Measurements from ENCODE around the gene SLC16A12. TPM values are rescaled to one million over a fixed set of nuclear protein-coding genes. Genes with fewer than 3 reads are reported as not detected.

SLC16A12 gene
- total RNA-seq, 2 experiments from 2014 or later: not detected

DNA sequence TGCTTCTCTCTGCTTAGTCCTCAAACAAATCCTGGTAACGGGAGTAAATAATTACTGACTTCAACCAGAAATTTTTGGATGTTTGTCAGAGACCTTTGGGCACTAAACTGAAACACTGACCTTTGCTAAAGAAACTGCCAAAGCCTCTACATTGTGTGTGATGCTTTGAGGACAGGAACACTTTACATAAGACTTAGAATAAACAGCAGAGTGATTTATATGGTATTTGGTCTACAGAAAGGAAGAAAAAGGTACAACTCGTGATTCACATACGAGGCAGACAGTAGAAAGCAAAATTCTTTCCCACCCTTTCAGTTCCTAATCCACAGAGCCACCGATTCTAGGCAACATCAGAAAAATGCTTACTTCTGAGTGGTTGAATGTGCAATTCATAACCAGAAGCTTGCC is 59.8 kb downstream of the SLC16A12 start:
- ChIA-PET CTCF (no interaction called here), POLR2A (no interaction called here)
- intact Hi-C loops (cut with micrococcal nuclease): no loop called here
- Mint-ChIP-seq H3K36me3 (ENCODE audit: low read depth) (no peaks in the 10 kb centered on the region), H3K27me3 (peaks cover 6% of the 10 kb centered on the region), H3K4me3 (no peak overlapping the region), H3K27ac (no peak overlapping the region), H3K4me1 (ENCODE audit: low read depth) (no peaks in the 10 kb centered on the region), H3K9me3 (no peaks in the 10 kb centered on the region)
- DNase-seq: no peak
- TF ChIP-seq, protein P1, sequence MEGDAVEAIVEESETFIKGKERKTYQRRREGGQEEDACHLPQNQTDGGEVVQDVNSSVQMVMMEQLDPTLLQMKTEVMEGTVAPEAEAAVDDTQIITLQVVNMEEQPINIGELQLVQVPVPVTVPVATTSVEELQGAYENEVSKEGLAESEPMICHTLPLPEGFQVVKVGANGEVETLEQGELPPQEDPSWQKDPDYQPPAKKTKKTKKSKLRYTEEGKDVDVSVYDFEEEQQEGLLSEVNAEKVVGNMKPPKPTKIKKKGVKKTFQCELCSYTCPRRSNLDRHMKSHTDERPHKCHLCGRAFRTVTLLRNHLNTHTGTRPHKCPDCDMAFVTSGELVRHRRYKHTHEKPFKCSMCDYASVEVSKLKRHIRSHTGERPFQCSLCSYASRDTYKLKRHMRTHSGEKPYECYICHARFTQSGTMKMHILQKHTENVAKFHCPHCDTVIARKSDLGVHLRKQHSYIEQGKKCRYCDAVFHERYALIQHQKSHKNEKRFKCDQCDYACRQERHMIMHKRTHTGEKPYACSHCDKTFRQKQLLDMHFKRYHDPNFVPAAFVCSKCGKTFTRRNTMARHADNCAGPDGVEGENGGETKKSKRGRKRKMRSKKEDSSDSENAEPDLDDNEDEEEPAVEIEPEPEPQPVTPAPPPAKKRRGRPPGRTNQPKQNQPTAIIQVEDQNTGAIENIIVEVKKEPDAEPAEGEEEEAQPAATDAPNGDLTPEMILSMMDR (IDR thresholded peaks at IDR 0.05): no peak
- ATAC-seq: no peak

DNA sequence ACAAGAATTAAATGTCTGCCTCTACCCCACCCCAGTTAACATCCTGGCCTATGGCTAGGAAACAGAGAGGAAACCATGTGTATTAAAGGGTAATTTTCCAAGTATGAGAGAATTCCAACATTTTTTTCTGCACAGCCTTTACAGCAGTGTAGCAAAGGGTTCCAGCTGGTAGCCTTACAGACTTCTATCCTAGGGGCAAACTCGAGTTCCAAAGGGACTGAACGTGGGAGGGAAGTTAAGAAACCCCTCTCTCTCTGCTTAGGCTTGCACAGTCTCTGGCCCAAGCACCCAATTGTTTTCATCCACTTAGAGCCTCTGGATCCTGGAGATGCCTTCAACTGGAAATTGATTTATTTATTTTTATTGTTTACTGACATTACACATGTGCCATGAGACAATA is 60.3 kb downstream of the SLC16A12 start:
- H3K27me3 Mint-ChIP-seq: peaks cover 6% of the 10 kb centered on the region
- no peak for DNase-seq
- no peaks in the 10 kb centered on the region for H3K9me3 Mint-ChIP-seq
- TF ChIP-seq, protein P1 (IDR thresholded peaks at IDR 0.05): no peak
- intact Hi-C loops (cut with micrococcal nuclease): no loop called here
- no peak overlapping the region for H3K4me3 Mint-ChIP-seq
- ChIA-PET POLR2A (no interaction called here), CTCF (no interaction called here)
- no peak for ATAC-seq
- no peak overlapping the region for H3K27ac Mint-ChIP-seq
- H3K36me3 Mint-ChIP-seq (ENCODE audit: low read depth): no peaks in the 10 kb centered on the region
- no peaks in the 10 kb centered on the region for H3K4me1 Mint-ChIP-seq (ENCODE audit: low read depth)

DNA sequence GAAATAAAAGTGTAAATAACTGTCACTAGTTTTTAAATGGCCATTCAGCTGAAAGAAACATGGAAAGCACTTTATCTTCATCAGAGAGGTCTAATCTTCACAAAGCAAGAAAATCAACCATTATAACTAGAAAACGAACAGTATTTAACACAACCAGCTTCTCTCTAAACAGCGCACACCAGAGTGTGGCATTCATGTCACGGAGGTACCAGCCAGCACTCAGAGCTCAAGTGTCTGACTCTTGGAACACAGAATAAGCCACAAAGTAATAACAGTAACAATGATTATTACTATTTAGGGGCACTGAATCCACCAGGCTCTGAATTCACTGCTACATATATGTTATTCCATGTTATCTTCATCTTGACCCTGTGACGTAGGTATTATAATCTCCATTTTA is 60.9 kb downstream of the SLC16A12 start:
- ChIA-PET CTCF (no interaction called here), POLR2A (no interaction called here)
- Mint-ChIP-seq H3K36me3 (ENCODE audit: low read depth) (no peaks in the 10 kb centered on the region), H3K4me1 (ENCODE audit: low read depth) (no peaks in the 10 kb centered on the region), H3K4me3 (no peak overlapping the region), H3K27me3 (peaks cover 6% of the 10 kb centered on the region), H3K27ac (no peak overlapping the region), H3K9me3 (no peaks in the 10 kb centered on the region)
- TF ChIP-seq, protein P1 (IDR thresholded peaks at IDR 0.05): no peak
- intact Hi-C loops (cut with micrococcal nuclease): no loop called here
- DNase-seq (no peak), ATAC-seq (no peak)

DNA sequence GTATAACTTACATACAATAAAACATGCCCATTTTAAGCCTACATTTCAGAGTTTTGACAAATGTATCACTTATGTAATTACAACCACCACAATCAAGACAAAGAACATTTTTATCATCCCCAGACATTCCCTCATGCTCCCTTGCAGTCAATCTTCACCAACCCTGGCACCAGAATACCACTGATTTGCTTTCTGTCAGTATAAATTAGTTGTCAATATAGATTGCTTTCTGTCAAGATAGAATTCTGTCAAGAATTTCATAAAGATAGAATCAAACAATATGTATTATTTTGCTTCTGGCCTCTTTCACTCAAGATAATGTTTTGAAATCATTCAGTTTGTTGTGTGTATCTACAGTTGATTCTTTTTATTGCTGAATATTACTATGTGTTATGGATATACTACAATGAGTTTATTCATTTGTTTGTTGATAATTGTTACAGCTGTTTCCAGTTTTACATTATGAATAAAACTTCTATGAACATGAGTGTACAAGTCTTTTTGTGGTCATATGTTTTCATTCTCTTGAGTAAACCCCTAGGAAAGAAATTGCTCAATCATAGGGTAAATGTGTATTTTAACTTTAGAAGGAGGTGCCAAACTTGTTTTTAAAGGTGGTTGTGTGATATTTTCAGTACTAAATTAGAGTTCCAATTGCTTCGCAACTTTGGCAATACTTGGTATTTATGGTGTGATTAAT is 64.1 kb downstream of the SLC16A12 start:
- no peaks in the 10 kb centered on the region for H3K36me3 Mint-ChIP-seq (ENCODE audit: low read depth)
- no peaks in the 10 kb centered on the region for H3K4me1 Mint-ChIP-seq (ENCODE audit: low read depth)
- intact Hi-C loops (cut with micrococcal nuclease): no loop called here
- H3K9me3 Mint-ChIP-seq: no peaks in the 10 kb centered on the region
- TF ChIP-seq, protein P1 (IDR thresholded peaks at IDR 0.05): no peak
- CTCF ChIA-PET: no interaction called here
- H3K27ac Mint-ChIP-seq: no peak overlapping the region
- peaks cover 2% of the 10 kb centered on the region for H3K27me3 Mint-ChIP-seq
- no peak overlapping the region for H3K4me3 Mint-ChIP-seq
- POLR2A ChIA-PET: no interaction called here
- DNase-seq (no peak), ATAC-seq (no peak)

DNA sequence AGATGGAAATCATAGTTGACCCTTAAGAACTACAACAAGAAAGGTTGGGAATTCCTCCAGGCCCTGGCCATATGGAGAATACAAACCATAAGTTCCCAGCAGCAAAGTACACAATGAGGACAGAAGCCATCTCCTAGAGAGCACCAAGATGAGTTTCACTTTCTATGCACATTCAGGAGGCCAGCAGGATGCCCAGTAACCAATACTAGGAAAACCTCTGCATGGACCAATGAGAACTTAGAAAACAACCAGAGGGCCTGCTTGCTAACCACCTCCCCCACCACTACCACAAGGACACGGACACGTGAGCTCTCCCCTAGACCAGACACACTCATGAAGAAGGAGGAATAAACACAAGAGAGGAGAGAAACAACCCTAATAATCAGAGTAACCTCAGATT is 64.8 kb downstream of the SLC16A12 start:
- Mint-ChIP-seq H3K27me3 (peaks cover 2% of the 10 kb centered on the region), H3K27ac (no peak overlapping the region)
- ATAC-seq: no peak

More for the DNA sequence above, 64.8 kb downstream of the SLC16A12 start:
- no peaks in the 10 kb centered on the region for H3K4me1 Mint-ChIP-seq (ENCODE audit: low read depth)
- H3K9me3 Mint-ChIP-seq: no peaks in the 10 kb centered on the region
- ChIA-PET CTCF (no interaction called here), POLR2A (no interaction called here)
- H3K4me3 Mint-ChIP-seq: no peak overlapping the region
- H3K36me3 Mint-ChIP-seq (ENCODE audit: low read depth): no peaks in the 10 kb centered on the region
- TF ChIP-seq, protein P1 (IDR thresholded peaks at IDR 0.05): no peak
- intact Hi-C loops (cut with micrococcal nuclease): no loop called here
- DNase-seq: no peak

Data from activated CD8-positive, alpha-beta T cell treated with anti-CD3 and anti-CD28 coated beads for 36 hours (primary cell).